Ovary (tissue), 9 donors: ENCODE measurements around the gene HSD17B3. TPM values are rescaled to one million over a fixed set of nuclear protein-coding genes. Genes with fewer than 3 reads are reported as not detected.

Experiments used
- DNase-seq, 5 donors: peaks; one replicate each; pipeline ENCODE4 v3.0.0-alpha.2; 2019 to 2020
- H3K27ac ChIP-seq, 2 donors: fragments of 200-600 bp; one replicate each; pipeline versions ENCODE4 v1.5.1 to v1.8.0; 2019 to 2022
- H3K27me3 ChIP-seq: fragments of 200-600 bp; one replicate; pipeline ENCODE4 v1.8.0; 2022
- H3K36me3 ChIP-seq: fragments of 200-600 bp; sonication (generic); one replicate; pipeline ENCODE4 v1.5.1; 2019
- H3K4me1 ChIP-seq: one replicate; pipeline ENCODE4 v1.8.1; 2013; ENCODE audit warnings: mild to moderate bottlenecking, moderate library complexity; ENCODE audit not compliant: insufficient read depth
- H3K4me3 ChIP-seq: fragments of 200-600 bp; sonication (generic); one replicate; pipeline ENCODE4 v1.5.1; 2017
- H3K9me3 ChIP-seq, 2 donors: fragments of 200-600 bp in 1 of 2; sonication (generic) in 1 of 2; one replicate each; pipeline versions ENCODE4 v1.5.1 to v1.8.1; 2013 to 2019; ENCODE audit warnings: mild to moderate bottlenecking in 1 of 2, moderate library complexity in 1 of 2
- CTCF ChIP-seq, 3 donors: fragments of 450-650 bp in 2 of 3; fragments of 200-600 bp in 1 of 3; IDR thresholded peaks; one replicate each; pipeline versions ENCODE4 v1.5.1 to v1.8.0; 2016 to 2022; ENCODE audit warnings: antibody characterized with exemption in 3 of 3, mild to moderate bottlenecking in 1 of 3
- EP300 ChIP-seq: sonication (generic); formaldehyde crosslinking; IDR thresholded peaks from one replicate; pipeline ENCODE4 v1.6.1; 2017; ENCODE audit warnings: antibody characterized with exemption
- POLR2A ChIP-seq: fragments of 450-650 bp; IDR thresholded peaks from one replicate; pipeline ENCODE4 v1.6.1; 2017; ENCODE audit warnings: antibody characterized with exemption, mild to moderate bottlenecking, moderate library complexity
- WGBS, 3 donors: extraction: QIAGEN DNeasy Blood & Tissue Kit in 1 of 3; methylation state at CpG; one replicate each; pipeline versions ENCODE4 v1.1.5 to v1.1.7; 2013 to 2017; 5-methylcytosine and 5-hydroxymethylcytosine counted together
- intact Hi-C, 4 donors: fragments of 100-400 bp; cut with DNase I; formaldehyde crosslinking; loops; one replicate each; pipeline versions ENCODE4 v1.11.0 to v1.15.1; 2022 to 2023
- polyA plus RNA-seq, 2 donors: library from polyadenylated mRNA; stranded (reverse); fragments of 200-250 nt in 1 of 2; fragments of 350-450 nt in 1 of 2; fragmentation: Illumina TruSeq in 1 of 2; extraction: RNeasy Lipid Tissue Mini Kit (QIAGEN cat#74804) in 1 of 2; gene quantifications; one replicate each; pipeline ENCODE4 v1.2.3, GENCODE V29; 2013 to 2014
- total RNA-seq, 7 donors: library from RNA; depleted of rRNA in 2 of 7; stranded (reverse); fragments of >200 nt in 2 of 7; fragmentation: NEBNext Ultra II Directional in 3 of 7; extraction: Animal tissue kit (Norgen Biotek cat#: 25700) in 3 of 7; gene quantifications; one replicate each; pipeline versions ENCODE4 v1.1.0 to v1.2.4, GENCODE V29; 2016 to 2023
- donor health status: DM: no; HTN: no; CAD: no; lungs with moderate emphysema.
- donor health status: DM: no; HTN: no; CAD: no.
- donor health status: Bipolar disorder and iron deficiency.
- donor health status: DM: yes; HTN: yes; CAD: no.
- donor health status: DM: no; HTN: no; CAD: no.
- donor health status: DM: yes; HTN: yes; CAD: no.

Gene HSD17B3
- total and polyA plus RNA-seq, 9 donors, result 0.51 to 2.0 (median 0.69) TPM; not detected in 2

GRCh38 chr9:96217294-96217707, 84.7 kb downstream of the HSD17B3 start:
- TF ChIP-seq POLR2A, result no peak
- no peak for TF ChIP-seq CTCF (IDR thresholded peaks at IDR 0.05)
- no peak for TF ChIP-seq EP300
- peak overlapping the region in 1 of 2 donors; percentile 59 for H3K27ac ChIP-seq
- peak; percentile 30 to 68 (median 52) for DNase-seq
- intact Hi-C loops, result loop anchor here in 3 of 4 donors (5.0 to 10.0 kb wide), 5 partner anchors 150 to 900 kb away; partner anchors contain the start of gene FANCC (in 1 of the 3)
- WGBS, 3 donors, result 6 to 18% (median 9%) methylated on average over 11 of the region's 11 CpGs
- H3K4me1 ChIP-seq, result peaks cover 9% of the 10 kb centered on the region
- H3K27me3 ChIP-seq, result no peaks in the 10 kb centered on the region
- H3K36me3 ChIP-seq, result no peaks in the 10 kb centered on the region
- no peak overlapping the region for H3K4me3 ChIP-seq
- no peaks in the 10 kb centered on the region for H3K9me3 ChIP-seq

- peak in 1 of 5 donors; percentile 53 for DNase-seq
Measured at GRCh38 chr9:96216583-96216982, 85.4 kb downstream of the HSD17B3 start.

GRCh38 chr9:96215841-96216240, 86.1 kb downstream of the HSD17B3 start:
- WGBS, 3 donors, result 85 to 92% (median 90%) methylated on average over 2 of the region's 2 CpGs
- TF ChIP-seq EP300, result no peak
- no peak for TF ChIP-seq CTCF (IDR thresholded peaks at IDR 0.05)
- no peak for TF ChIP-seq POLR2A
- Histone ChIP-seq H3K36me3 (no peaks in the 10 kb centered on the region), H3K4me3 (no peak overlapping the region), H3K9me3 (no peaks in the 10 kb centered on the region), H3K27me3 (no peaks in the 10 kb centered on the region), H3K27ac (no peak overlapping the region), H3K4me1 (peaks cover 9% of the 10 kb centered on the region)
- no peak for DNase-seq
- intact Hi-C loops, result loop anchor here in 3 of 4 donors (5.0 to 10.0 kb wide), 5 partner anchors 149 to 899 kb away; partner anchors contain the start of gene FANCC (in 1 of the 3)

More at GRCh38 chr9:96216583-96216982, 85.4 kb downstream of the HSD17B3 start:
- Histone ChIP-seq H3K4me1 (peaks cover 9% of the 10 kb centered on the region), H3K36me3 (no peaks in the 10 kb centered on the region), H3K27me3 (no peaks in the 10 kb centered on the region), H3K4me3 (no peak overlapping the region), H3K27ac (no peak overlapping the region), H3K9me3 (no peaks in the 10 kb centered on the region)
- 27 to 51% (median 27%) methylated on average over 5 of the region's 5 CpGs for WGBS, 3 donors
- TF ChIP-seq EP300 (no peak), POLR2A (no peak)
- intact Hi-C loops, result loop anchor here in 3 of 4 donors (5.0 to 10.0 kb wide), 5 partner anchors 149 to 899 kb away; partner anchors contain the start of gene FANCC (in 1 of the 3)

GRCh38 chr9:96214635-96215034, 87.3 kb downstream of the HSD17B3 start:
- no peak overlapping the region for H3K4me3 ChIP-seq
- intact Hi-C loops, result loop anchor here (5.0 to 10.0 kb wide), 6 partner anchors 147 to 897 kb away; partner anchors contain the start of gene FANCC (in 1 of the 4)
- 72 to 81% (median 72%) methylated on average over 5 of the region's 5 CpGs for WGBS, 3 donors
- TF ChIP-seq POLR2A (no peak), EP300 (no peak), CTCF (IDR thresholded peaks at IDR 0.05) (no peak)
- no peaks in the 10 kb centered on the region for H3K9me3 ChIP-seq
- H3K27me3 ChIP-seq, result no peaks in the 10 kb centered on the region
- no peak overlapping the region for H3K27ac ChIP-seq
- peaks cover 9% of the 10 kb centered on the region for H3K4me1 ChIP-seq
- DNase-seq, result no peak
- no peaks in the 10 kb centered on the region for H3K36me3 ChIP-seq
